Gastrocnemius medialis (tissue), 4 donors: Measurements from ENCODE around the gene CCSER2.
"Not testable (repeated sequence)": the region's sequence is repeated elsewhere in the genome, so short reads cannot be mapped to it uniquely, and the experiment has no call there.

Experiments
- CTCF ChIP-seq, 5 experiments: fragments of 450-650 bp in 3 of 5; fragments of 200-600 bp in 2 of 5; sonication (generic) in 2 of 5; IDR thresholded peaks in 4 of 5; conservative IDR thresholded peaks in 1 of 5; 1 replicate in 4 of 5; 2 replicates in 1 of 5; pipeline ENCODE4 v1.5.1; 2016 to 2019; ENCODE audit warnings: antibody characterized with exemption in 5 of 5, mild to moderate bottlenecking in 3 of 5, moderate library complexity in 3 of 5
- POLR2A ChIP-seq, 2 donors: fragments of 450-650 bp; IDR thresholded peaks; one replicate each; pipeline ENCODE4 v1.6.1; 2017; ENCODE audit warnings: antibody characterized with exemption in 2 of 2, mild to moderate bottlenecking in 2 of 2, moderate library complexity in 2 of 2

DNA sequence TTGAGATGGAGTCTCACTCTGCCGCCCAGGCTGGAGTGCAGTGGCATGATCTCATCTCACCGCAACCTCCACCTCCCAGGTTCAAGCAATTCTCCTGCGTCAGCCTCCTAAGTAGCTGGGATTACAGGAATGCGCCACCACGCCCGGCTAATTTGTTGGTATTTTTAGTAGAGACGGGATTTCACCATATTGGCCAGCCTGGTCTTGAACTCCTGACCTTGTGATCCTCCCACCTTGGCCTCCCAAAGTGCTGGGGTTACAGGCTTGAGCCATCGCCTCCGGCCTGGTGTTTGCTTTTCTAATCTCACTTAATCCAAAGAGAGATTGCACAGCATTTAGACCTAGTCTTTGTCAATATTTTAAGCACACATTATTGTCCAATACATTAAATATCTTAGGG is 1.4 kb upstream of the CCSER2 start:
- TF ChIP-seq CTCF (IDR thresholded peaks at IDR 0.05 in 4 of 5, conservative IDR thresholded peaks at IDR 0.05 in 1 of 5); POLR2A (IDR thresholded peaks at IDR 0.05): not testable (repeated sequence)
